Measurements from ENCODE around the gene SUSD5. TPM values are rescaled to one million over a fixed set of nuclear protein-coding genes. Genes with fewer than 3 reads are reported as not detected.

Gene SUSD5
- total RNA-seq = 8.9 and 10.1 TPM in 2 replicates
- 7.7 TPM for polyA plus RNA-seq (2012)

DNA sequence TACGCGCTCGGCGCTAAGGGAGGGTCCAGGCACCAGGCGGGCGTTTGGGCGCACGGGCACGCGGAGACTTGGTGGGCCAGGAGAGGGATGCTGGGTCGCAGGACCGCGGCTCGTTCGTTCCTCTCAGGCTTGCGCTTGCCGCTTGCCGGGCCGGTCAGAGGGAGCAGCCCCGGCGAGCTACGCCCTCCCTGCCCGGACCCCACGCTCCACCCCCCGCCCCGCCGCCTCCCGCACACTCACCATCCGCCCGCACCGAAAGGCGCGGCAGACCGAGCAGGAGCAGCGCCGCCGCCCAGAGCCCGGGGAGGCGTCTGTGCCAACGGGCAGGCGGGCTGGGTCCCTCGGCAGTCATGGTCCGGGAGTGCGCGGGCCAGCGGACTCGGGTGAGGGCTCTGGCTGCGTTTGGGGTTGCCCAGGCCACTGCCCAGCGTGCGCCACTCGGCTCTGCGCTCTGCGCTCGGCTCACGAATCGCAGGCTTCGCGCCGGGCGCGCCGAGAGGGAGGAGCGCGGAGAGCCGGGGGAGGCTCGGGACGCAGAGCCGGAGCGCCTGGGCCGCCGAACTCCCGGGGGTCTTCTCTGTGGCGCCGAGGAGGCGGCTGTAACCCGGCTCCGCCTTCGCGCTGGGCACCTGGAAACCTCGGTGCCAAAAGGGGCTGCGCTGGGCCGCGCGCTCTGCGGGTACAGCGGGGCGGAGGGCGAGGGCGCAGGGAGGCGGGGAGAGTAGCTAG is at the start of gene SUSD5:
Gene SUSD5 (minus strand): TSS at position 365 of the 729 bp plus-strand sequence. CDS start 13 bp downstream, at position 352.
- DNase-seq (ENCODE audit: low read depth) = peak; percentile 74

DNA sequence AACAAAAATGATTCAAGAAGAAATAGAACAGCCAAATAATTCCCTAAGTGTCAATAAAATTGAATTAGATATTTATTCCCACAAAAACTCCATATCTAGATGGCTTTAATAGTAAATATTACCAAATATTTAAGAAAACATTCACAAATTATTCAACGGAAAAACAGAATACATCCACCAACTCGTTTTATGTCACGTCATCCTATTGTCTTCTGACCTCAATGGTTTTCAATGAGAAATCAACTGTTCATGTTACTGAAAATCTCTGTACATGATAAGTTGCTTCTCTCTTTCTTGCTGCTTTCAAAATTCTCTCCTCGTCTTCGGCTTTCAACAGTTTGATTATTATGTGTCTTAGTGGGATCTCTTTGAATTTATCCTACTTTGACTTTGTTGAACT is 41.5 kb upstream of the SUSD5 start:
- DNase-seq (ENCODE audit: low read depth) = no peak

DNA sequence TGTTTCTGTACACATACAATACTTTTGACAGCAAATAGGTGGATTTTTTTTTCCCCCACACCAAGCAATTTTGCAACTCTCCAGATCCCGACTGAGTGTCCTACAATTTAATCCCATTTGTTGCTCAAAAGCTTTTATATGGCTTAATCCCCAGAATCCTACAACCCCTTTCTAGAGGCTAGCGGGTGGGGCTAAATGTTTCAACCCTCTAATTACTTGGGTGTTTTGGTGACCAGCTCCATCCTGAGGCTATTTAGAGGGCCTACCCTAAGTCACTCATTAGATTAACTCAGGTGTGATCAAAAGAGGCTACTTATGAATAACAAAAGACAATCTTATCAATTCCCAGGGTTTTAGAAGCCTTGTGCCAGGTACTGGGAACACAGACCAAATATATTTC is 37.6 kb upstream of the SUSD5 start:
- DNase-seq (ENCODE audit: low read depth) = no peak

- peak; percentile 5 for DNase-seq (ENCODE audit: low read depth)
Observed at GRCh38 chr3:33250712-33251111, 32.1 kb upstream of the SUSD5 start.

GRCh38 chr3:33246786-33247185 is 28.2 kb upstream of the SUSD5 start:
- DNase-seq (ENCODE audit: low read depth) = no peak

GRCh38 chr3:33240261-33240660 is 21.7 kb upstream of the SUSD5 start:
- DNase-seq (ENCODE audit: low read depth) = no peak

DNA sequence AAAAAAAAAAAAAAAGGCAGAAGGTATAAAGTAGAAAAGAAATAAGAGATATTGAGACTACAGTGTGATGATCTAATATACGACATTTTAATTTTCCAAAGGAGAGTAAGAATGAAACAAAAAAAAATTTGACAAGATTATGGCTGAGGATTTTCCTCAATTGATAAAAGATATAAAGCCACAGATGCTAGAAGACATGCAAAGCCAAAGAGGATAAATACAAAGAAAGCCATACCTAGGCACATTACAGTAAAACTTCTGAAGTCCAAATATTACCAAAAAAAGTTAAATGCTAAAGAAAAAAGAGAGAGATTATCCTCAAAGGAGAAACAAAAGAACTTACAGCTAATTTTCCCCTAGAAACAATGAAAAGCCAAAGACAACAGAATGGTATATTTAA is 20.3 kb upstream of the SUSD5 start:
- DNase-seq (ENCODE audit: low read depth) = no peak

DNA sequence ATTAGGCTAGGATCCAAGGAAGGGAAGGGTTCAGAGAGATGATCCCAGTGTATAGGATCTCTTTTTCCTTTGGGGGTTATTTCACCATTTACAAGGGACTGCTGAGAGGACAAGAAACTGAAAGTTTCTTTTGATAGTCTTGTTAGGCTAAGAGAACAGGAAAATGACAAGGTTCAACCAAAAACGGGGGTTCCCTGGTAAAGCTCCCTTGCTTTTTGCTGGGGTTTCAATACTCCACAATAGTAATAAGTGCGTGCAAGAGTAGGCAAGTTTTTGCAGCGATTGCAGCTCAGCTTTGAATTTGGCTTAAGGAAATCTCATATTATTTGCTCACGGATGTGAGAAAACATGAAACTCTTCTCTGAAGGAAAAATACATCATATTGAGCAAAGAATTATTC is 18.8 kb upstream of the SUSD5 start:
- DNase-seq (ENCODE audit: low read depth) = no peak

- no peak for DNase-seq (ENCODE audit: low read depth)
Observed at GRCh38 chr3:33236005-33236404, 17.4 kb upstream of the SUSD5 start.

- no peak for DNase-seq (ENCODE audit: low read depth)
Observed at GRCh38 chr3:33233884-33234283, 15.3 kb upstream of the SUSD5 start.

DNA sequence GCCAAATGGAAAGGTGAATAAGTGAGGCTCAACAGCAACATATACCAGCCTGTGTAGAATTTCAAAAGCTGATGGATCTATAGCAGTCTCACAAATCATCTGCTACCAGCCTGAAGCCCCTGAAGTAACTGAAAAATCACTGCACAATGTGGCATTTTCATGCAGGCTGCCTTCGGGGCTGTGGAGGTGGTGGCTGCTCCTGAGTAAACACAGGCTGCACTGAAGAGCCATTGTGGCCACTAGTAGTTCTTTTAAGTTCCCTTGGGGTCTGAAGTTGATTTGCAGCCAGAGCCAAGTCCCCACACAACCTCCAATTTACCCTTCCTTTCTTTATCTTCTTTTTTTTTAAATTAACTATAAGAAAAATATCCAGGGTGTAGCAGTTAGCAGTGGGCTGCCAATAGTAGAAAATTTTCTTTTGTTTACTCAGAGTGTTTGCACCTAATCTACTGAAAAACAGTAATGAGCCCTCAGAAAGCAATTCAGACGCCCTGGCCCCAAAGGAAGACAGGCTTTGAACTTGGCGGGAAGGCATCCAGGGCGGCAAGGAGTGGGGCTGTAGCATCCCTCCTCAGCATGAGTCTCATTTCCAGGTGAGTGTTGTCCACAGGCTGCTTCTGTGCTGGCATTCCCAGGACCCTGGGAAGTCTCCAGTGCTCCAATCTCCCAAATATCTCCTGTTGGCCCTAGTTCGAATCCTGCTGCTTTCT is 13.3 kb upstream of the SUSD5 start:
- no peak for DNase-seq (ENCODE audit: low read depth)

- no peak for DNase-seq (ENCODE audit: low read depth)
Observed at GRCh38 chr3:33229947-33230346, 11.3 kb upstream of the SUSD5 start.

DNA sequence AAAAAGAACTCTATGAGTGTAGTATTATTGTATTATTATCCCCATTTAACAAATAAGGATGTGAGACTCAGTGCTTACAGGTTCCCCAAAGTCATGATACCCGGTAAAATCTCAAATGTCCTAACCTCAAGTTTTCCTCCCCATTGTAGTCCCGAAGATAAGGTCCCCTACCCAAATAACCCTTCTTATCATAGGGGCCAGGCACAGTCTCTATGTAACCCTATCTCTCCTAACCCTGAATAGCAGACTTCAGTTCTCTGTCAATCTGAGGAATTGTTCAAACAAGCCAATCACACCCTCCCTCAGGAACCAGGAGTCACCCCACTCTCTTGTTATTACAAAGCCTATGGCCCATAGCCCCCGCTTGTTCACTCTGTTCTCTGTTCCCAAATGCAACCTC is 10.5 kb upstream of the SUSD5 start:
- DNase-seq (ENCODE audit: low read depth) = no peak

- no peak for DNase-seq (ENCODE audit: low read depth)
Observed at GRCh38 chr3:33221241-33221640, 2.6 kb upstream of the SUSD5 start.

GRCh38 chr3:33219175-33219487 is 521 bp upstream of the SUSD5 start:
- no peak for DNase-seq (ENCODE audit: low read depth)

- peak; percentile 42 for DNase-seq (ENCODE audit: low read depth)
Observed at GRCh38 chr3:33217866-33218445, 654 bp downstream of the SUSD5 start.

- no peak for DNase-seq (ENCODE audit: low read depth)
Observed at GRCh38 chr3:33215739-33216138, 2.9 kb downstream of the SUSD5 start.

GRCh38 chr3:33212406-33212805 is 6.2 kb downstream of the SUSD5 start:
- DNase-seq (ENCODE audit: low read depth) = no peak

GRCh38 chr3:33211444-33211843 is 7.2 kb downstream of the SUSD5 start:
- peak; percentile 58 for DNase-seq (ENCODE audit: low read depth)

- no peak for DNase-seq (ENCODE audit: low read depth)
Observed at GRCh38 chr3:33209357-33209756, 9.3 kb downstream of the SUSD5 start.

DNA sequence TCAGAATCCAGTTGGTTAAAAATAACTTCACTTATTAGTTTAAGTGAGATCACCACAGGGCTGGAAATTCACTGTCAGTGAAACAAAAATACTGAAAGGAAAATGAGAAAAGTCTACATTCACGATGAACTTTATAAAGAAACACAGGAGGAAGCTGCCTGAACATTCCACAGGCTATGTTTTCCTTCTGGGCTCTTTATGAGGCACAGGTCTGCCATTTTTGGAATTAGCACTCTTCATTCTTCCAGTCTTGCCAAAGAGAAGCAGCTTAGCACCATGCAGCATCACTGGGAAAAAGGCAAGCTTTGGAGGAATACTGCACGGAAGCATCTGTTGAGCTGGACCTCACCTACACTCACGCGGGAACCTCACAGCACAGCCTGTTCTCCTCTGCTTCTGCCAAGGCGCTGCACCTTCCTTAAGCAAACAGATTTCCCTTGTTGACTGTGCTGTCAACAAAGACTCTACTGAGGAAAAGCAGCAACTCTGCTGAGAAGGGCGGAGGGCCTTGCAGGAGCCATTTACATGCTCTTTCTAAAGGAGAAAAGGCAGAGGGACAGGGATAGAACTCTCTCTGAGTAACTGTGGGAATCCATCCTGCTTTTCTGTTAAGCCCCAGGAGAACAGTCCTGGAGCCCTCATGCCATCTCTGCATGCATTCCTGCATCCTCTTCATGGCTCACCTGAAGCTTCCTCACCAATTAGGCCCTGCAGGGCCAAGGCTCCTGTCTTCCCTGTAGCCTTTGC is 15.7 kb downstream of the SUSD5 start:
- no peak for DNase-seq (ENCODE audit: low read depth)

DNA sequence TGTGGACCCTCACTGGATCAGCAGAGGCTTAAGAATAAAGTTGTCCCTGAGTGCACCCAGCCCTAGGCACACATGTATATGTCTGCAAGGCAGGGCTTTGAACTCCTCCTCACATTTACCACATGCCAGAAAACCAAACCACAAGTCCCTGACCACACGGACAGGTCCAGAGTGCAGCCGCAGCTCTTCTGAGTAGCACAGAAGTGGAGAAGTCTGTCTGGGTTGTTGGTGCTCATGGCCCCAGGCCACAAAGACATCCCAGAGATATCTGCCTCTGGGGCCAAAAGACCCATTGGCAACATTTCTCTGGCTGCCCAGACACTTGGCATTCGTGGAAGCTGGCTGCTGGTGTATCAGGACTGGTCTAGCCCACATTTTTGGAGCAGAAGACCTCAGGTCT is 17.4 kb downstream of the SUSD5 start:
- DNase-seq (ENCODE audit: low read depth) = peak; percentile 26

All from myocyte (in vitro differentiated cells).